ENCODE results near the gene OPCML. TPM values are rescaled to one million over a fixed set of nuclear protein-coding genes. Genes with fewer than 3 reads are reported as not detected.

The OPCML gene
- total RNA-seq, 1 experiment from 2014 or later = 0.94 TPM

GRCh38 chr11:132501356-132501755 lies 1030.9 kb downstream of the OPCML start:
- H2BK5ac ChIP-seq (ENCODE audit: insufficient read length, low read length) = no peak overlapping the region
- H3K56ac ChIP-seq (ENCODE audit: insufficient read length, low read depth, low read length) = no peak overlapping the region
- peaks cover 5% of the 10 kb centered on the region; the same call in 1 of the 2 replicates for H3K4me1 ChIP-seq (ENCODE audit: insufficient read depth, low read length)
- no peak overlapping the region for H2BK12ac ChIP-seq (ENCODE audit: insufficient read length, low read depth, low read length)
- no peak overlapping the region for H3K4me2 ChIP-seq (ENCODE audit: insufficient read depth, insufficient read length, low read length)
- no peaks in the 10 kb centered on the region for H3K9me3 ChIP-seq (ENCODE audit: control insufficient read depth, low read depth, low read length)
- H3K23me2 ChIP-seq (ENCODE audit: insufficient read length, low read depth, low read length, poor library complexity, severe bottlenecking) = no peaks in the 10 kb centered on the region
- no peak for TF ChIP-seq CTCF (conservative IDR thresholded peaks at IDR 0.05)
- H3T11ph ChIP-seq (ENCODE audit: low read length) = no peak overlapping the region
- no peak overlapping the region for H2AK5ac ChIP-seq (ENCODE audit: insufficient read length, low read length)
- no peak overlapping the region for H3K14ac ChIP-seq (ENCODE audit: insufficient read depth, low read length)
- H3K4me1 Mint-ChIP-seq = peaks cover 25 to 30% of the 10 kb centered on the region in 2 experiments
- no peak overlapping the region for H3K23ac ChIP-seq (ENCODE audit: insufficient read length, low read depth, low read length)
- H3K18ac ChIP-seq (ENCODE audit: insufficient read length, low read depth, low read length) = no peak overlapping the region
- no peak overlapping the region for H2BK15ac ChIP-seq (ENCODE audit: low read depth, low read length)
- no peak overlapping the region for H4K5ac ChIP-seq (ENCODE audit: insufficient read length, low read depth, low read length)
- H3K27me3 Mint-ChIP-seq (ENCODE audit: low read depth) = no peaks in the 10 kb centered on the region; the same call in none of the 2 replicates
- no peaks in the 10 kb centered on the region for H3K36me3 Mint-ChIP-seq (ENCODE audit: insufficient read depth in 1 of 3, low read depth in 3 of 3)
- no peaks in the 10 kb centered on the region for H3K27me3 ChIP-seq (ENCODE audit: insufficient read depth, low read length)
- H3K79me2 ChIP-seq (ENCODE audit: insufficient read depth, low read length) = no peaks in the 10 kb centered on the region
- peaks cover 0 to 3% of the 10 kb centered on the region in 2 experiments; a peak in 1 of 5 replicates for H3K9me3 Mint-ChIP-seq
- no peak overlapping the region for H4K8ac ChIP-seq (replicated peaks; ENCODE audit: insufficient read length, low read depth, low read length)
- no peak overlapping the region for H2AFZ ChIP-seq (ENCODE audit: low read length)
- no peaks in the 10 kb centered on the region for H4K20me1 ChIP-seq (ENCODE audit: control insufficient read depth, insufficient read depth, insufficient read length)
- H3K79me1 ChIP-seq (ENCODE audit: insufficient read depth, low read depth, low read length, poor library complexity, severe bottlenecking) = no peaks in the 10 kb centered on the region
- no peak overlapping the region for H3K27ac Mint-ChIP-seq
- DNase-seq = no peak
- H3K9ac ChIP-seq (ENCODE audit: extremely low read depth, insufficient read length, low read length) = no peak overlapping the region
- no peak overlapping the region for H3K4me3 Mint-ChIP-seq
- no peak overlapping the region for H2BK20ac ChIP-seq (ENCODE audit: low read depth, low read length, poor library complexity, severe bottlenecking)
- H3K4ac ChIP-seq (ENCODE audit: low read depth, low read length) = no peak overlapping the region
- H4K91ac ChIP-seq (ENCODE audit: insufficient read length, low read depth, low read length) = no peak overlapping the region
- no CpG with 5 or more reads among the region's 4 CpGs for WGBS (ENCODE audit: extremely low coverage, insufficient read length, low lambda C conversion rate)
- no peak overlapping the region for H3K27ac ChIP-seq (ENCODE audit: insufficient read length, low read depth, low read length)
- no peak overlapping the region for H2BK120ac ChIP-seq (ENCODE audit: low read depth, low read length, poor library complexity, severe bottlenecking)

Measured in H9 (cell line).